Activated gamma-delta T cell treated with anti-CD3 and anti-CD28 coated beads, Interleukin-2, amount 50 U/mL, for 16 hours (primary cell): ENCODE measurements around the gene ODAM.
"Not testable (repeated sequence)": the region's sequence is repeated elsewhere in the genome, so short reads cannot be mapped to it uniquely, and the experiment has no call there.

Experiments
- DNase-seq: peaks from one replicate; pipeline ENCODE4 v3.0.0-alpha.2; 2020; ENCODE audit warnings: low read depth

Gene ODAM

GRCh38 chr4:70221818-70222217 is 26.3 kb downstream of the ODAM start:
- DNase-seq: not testable (repeated sequence)

GRCh38 chr4:70225824-70226223 is 30.3 kb downstream of the ODAM start, which contains the start of gene FDCSP:
Gene FDCSP, plus strand, starts transcription at chr4:70226124. Its CDS starts 5,071 bp downstream, at chr4:70231195.
- DNase-seq: no peak

DNA sequence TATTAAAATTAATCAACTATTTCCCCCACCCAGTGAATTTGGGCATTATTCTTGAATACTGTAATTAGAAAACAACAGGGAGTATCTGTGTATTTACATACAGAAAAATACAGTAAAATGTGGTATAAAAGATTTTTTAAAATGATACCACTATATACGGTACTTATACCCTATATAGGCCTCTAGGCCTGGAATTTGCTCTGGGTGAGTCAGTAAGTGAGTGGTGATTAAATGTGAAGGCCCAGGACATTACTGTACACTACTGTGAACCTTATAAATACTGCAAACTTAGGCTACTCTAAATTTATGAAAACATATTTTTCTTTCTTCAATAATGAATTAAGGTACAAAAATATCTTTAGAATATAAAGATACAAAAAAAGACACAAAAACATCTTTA is 40.6 kb downstream of the ODAM start:
- DNase-seq: no peak

DNA sequence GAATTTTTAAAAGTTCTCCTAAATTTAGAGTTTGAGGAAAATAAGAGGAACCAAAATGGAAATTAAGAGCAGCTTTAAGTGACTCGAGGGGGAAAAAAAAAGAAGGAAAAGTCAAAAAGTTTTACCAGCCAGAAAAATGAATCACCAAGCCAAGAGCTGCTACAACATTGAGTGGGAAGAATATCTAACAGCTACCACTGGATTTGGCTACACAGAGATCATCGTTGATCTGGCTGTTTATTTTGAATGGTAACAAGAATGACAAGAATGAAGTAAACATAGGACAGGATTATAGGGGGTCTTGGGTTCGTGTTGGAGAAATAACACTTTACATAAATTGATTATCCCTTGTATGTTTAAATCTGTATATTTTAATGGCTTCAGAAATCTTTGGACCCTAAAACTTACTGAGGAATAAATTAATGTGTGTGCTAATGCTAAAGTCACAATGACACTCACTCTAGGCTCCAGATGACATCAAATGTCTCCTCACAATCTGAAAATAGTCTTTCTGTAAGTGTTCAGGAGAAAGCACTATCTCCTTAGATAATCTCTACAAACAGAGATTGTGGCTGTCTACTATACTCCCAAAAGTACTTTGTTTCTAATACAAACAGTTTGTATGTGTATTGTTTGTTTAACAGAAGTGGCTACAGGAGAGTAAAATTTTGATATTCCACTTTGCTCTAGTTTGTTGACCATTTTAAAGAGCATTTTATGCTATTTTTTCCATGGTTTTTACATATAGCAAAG is 43.8 kb downstream of the ODAM start:
- no peak for DNase-seq

DNA sequence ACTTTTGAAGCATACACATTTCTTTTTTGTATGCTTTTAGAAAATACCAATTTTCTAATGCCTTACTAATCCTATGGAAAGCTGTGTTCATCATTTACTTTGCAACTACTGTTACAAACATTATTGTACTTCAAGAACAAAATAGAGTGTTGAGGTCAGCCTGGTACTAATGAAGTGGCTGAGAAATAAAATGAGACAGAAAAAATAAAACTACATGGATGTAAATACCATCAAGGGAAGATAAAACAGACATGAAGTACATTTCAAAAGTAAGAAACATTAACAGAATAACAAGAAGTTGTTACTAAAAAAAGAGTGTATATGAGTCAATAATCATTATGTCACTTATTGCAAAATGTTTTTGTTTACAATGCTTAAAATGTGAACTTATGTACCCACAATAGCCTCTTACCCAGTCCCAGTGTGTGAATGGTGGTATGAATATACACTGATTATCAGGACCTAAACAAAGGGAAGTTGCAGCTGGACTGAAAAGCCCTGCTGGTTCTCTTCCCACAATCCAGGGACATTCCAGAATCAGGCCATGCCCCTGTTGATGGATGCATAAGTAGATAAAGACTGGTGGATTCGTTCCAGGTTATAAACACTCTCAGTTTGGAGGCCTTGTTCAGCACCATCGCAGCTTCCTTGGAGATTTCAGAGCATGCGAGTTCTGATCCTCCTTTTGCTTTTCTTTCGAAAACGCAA is 44.5 kb downstream of the ODAM start:
- no peak for DNase-seq

- not testable (repeated sequence) for DNase-seq
Measured at GRCh38 chr4:70242297-70242696, 46.8 kb downstream of the ODAM start, which contains the start of gene CSN3. Gene CSN3, plus strand, starts transcription at chr4:70242597. Its CDS starts 2,223 bp downstream, at chr4:70244820.

DNA sequence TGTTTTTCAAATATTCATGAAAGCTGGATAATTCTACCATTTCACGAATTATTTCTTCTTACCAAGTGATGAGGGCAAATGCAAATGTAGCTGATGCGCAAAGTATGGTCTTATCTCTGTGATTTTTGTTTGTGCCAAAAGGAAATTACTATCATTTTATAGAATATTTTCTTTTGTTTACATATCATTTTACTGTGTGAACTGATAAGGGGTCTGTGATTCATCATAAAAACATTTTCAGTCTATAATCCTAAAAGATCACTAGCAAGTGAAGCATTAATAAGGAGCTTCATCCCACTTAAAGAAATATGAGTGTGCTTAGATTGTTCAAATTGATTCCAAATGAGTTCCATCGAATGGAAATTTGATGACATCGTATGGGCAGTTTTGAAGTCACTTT is 47.6 kb downstream of the ODAM start:
- no peak for DNase-seq

DNA sequence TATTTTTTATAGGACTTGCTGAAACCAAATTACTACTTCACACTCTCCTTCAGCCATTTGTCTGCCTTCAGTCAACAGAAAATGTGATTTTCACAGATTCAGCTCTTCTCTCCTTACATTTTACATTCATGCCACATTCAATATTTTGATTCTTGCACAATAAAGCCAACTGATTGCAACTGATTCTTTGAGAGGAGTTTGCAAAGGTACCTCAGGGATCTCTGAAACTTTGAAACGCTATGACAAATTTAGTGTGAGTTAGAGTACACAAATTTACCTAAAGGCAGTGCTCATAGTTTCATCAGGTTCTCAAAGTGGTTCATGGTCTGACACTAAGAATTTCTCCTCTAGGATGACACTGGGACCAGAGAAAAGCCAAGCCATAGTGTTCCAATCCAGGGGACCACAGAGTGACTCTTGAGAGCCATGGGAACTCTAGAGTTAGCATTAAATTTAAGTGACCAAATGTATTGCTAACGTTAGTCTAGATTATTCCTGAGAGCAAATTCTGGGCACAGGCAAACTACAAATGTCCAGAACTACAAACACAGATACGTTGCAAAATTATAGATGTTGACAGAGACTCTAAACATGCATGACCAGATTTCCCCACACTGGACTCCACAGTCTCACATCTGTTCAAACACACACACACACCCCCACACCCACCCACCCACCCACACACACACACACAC is 55.9 kb downstream of the ODAM start:
- DNase-seq: no peak

DNA sequence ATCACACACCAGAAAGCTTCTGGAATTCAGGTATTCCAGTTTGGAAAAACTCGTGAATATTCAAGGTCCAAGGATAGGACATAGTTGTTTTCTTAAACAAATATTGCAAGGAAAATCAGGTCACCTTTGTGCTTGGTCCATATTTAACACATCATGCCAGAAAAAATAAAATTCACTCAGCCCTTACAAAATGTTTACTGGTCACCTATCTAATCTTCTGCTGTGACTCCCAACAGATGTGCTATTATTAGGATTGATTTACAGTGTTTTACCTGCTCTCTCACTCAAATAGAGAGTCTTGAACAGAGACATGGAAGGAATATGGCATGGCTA is 56.4 kb downstream of the ODAM start:
- no peak for DNase-seq
